Activated CD8-positive, alpha-beta T cell treated with anti-CD3 and anti-CD28 coated beads for 36 hours (primary cell): ENCODE results near the gene PPP2R2B. TPM values are rescaled to one million over a fixed set of nuclear protein-coding genes. Genes with fewer than 3 reads are reported as not detected.

Source experiments
- ATAC-seq: fragments of 200-7000 bp; cut with Tn5 transposase; one replicate; pipeline ENCODE4 v1.10.0; 2021; ENCODE audit warnings: mild to moderate bottlenecking, moderate library complexity
- CTCF ChIA-PET: fragments of 350-600 bp; sonication (Branson Sonifier 250); formaldehyde crosslinking; loops from one replicate; lab custom pipeline; 2021; ENCODE audit warnings: antibody characterized with exemption; lab: Charles Lee
- POLR2A ChIA-PET: fragments of 350-600 bp; sonication (Branson Sonifier 250); formaldehyde crosslinking; loops from one replicate; lab custom pipeline; 2021; ENCODE audit warnings: antibody characterized with exemption; lab: Charles Lee
- DNase-seq: peaks from one replicate; pipeline ENCODE4 v3.0.0-alpha.2; 2020
- H3K27ac Mint-ChIP-seq: one replicate; pipeline ENCODE4 v1.8.0; 2021; ENCODE audit warnings: mild to moderate bottlenecking, mixed read lengths
- H3K27me3 Mint-ChIP-seq: one replicate; pipeline ENCODE4 v1.8.0; 2021; ENCODE audit warnings: mixed read lengths
- H3K36me3 Mint-ChIP-seq: one replicate; pipeline ENCODE4 v1.8.0; 2021; ENCODE audit warnings: low read depth, mixed read lengths
- H3K4me1 Mint-ChIP-seq: one replicate; pipeline ENCODE4 v1.8.0; 2021; ENCODE audit warnings: low read depth, mixed read lengths
- H3K4me3 Mint-ChIP-seq: one replicate; pipeline ENCODE4 v1.8.0; 2021; ENCODE audit warnings: mild to moderate bottlenecking, moderate library complexity, mixed read lengths
- H3K9me3 Mint-ChIP-seq: one replicate; pipeline ENCODE4 v1.8.0; 2021; ENCODE audit warnings: mixed read lengths
- CTCF ChIP-seq: fragments of 200-600 bp; IDR thresholded peaks from one replicate; pipeline ENCODE4 v1.8.0; 2022; ENCODE audit warnings: antibody characterized with exemption, mild to moderate bottlenecking
- intact Hi-C: fragments of 100-400 bp; cut with micrococcal nuclease; formaldehyde crosslinking; loops from one replicate; pipeline ENCODE4 v1.10.0; 2022
- total RNA-seq, 2 experiments: library from RNA; stranded (reverse); gene quantifications; one replicate each; pipeline ENCODE4 v1.2.3, GENCODE V29; 2021

PPP2R2B gene
- total RNA-seq, 2 experiments from 2014 or later: 0.56 to 0.65 TPM

GRCh38 chr5:146813346-146814157 lies 65.0 kb downstream of the PPP2R2B start:
- no peak for DNase-seq
- Mint-ChIP-seq H3K4me3 (no peak overlapping the region), H3K27me3 (no peaks in the 10 kb centered on the region), H3K36me3 (no peaks in the 10 kb centered on the region), H3K9me3 (no peaks in the 10 kb centered on the region), H3K4me1 (peaks cover 10% of the 10 kb centered on the region), H3K27ac (no peak overlapping the region)
- no peak for ATAC-seq
- intact Hi-C loops: no loop called here
- ChIA-PET POLR2A (no interaction called here), CTCF (no interaction called here)
- no peak for TF ChIP-seq CTCF

GRCh38 chr5:146805081-146805480 lies 73.5 kb downstream of the PPP2R2B start:
- no peak for ATAC-seq
- intact Hi-C loops: no loop called here
- no peak for TF ChIP-seq CTCF
- ChIA-PET POLR2A (no interaction called here), CTCF (no interaction called here)
- H3K27me3 Mint-ChIP-seq: no peaks in the 10 kb centered on the region
- H3K4me3 Mint-ChIP-seq: no peak overlapping the region
- H3K36me3 Mint-ChIP-seq: no peaks in the 10 kb centered on the region
- no peak overlapping the region for H3K27ac Mint-ChIP-seq
- H3K9me3 Mint-ChIP-seq: no peaks in the 10 kb centered on the region
- H3K4me1 Mint-ChIP-seq: no peaks in the 10 kb centered on the region
- no peak for DNase-seq

- no peaks in the 10 kb centered on the region for H3K4me1 Mint-ChIP-seq
- no peak for TF ChIP-seq CTCF
- intact Hi-C loops: no loop called here
- no peak for ATAC-seq
- POLR2A ChIA-PET: interaction anchor here (1.3 kb wide), 1 partner anchor 16 kb away, joined by 3 read pairs; no protein-coding TSS in a partner anchor
- no peak for DNase-seq
- H3K27ac Mint-ChIP-seq: no peak overlapping the region
- CTCF ChIA-PET: interaction anchor here (1.3 to 2.0 kb wide), 2 partner anchors 22 to 162 kb away, joined by 3 to 6 read pairs; no protein-coding TSS in a partner anchor
- H3K27me3 Mint-ChIP-seq: no peaks in the 10 kb centered on the region
- H3K9me3 Mint-ChIP-seq: no peaks in the 10 kb centered on the region
- no peak overlapping the region for H3K4me3 Mint-ChIP-seq
- no peaks in the 10 kb centered on the region for H3K36me3 Mint-ChIP-seq
Measured at GRCh38 chr5:146802945-146803522, 75.5 kb downstream of the PPP2R2B start.

GRCh38 chr5:146799671-146800070 lies 78.9 kb downstream of the PPP2R2B start:
- ChIA-PET POLR2A (no interaction called here), CTCF (interaction anchor here (1.3 kb wide), 1 partner anchor 166 kb away, joined by 4 read pairs; no protein-coding TSS in a partner anchor)
- no peak for ATAC-seq
- no peaks in the 10 kb centered on the region for H3K36me3 Mint-ChIP-seq
- intact Hi-C loops: loop anchor here (10.0 kb wide), 1 partner anchor 75 kb away; the partner anchor contains the start of gene PPP2R2B
- H3K9me3 Mint-ChIP-seq: no peaks in the 10 kb centered on the region
- H3K4me1 Mint-ChIP-seq: peaks cover under 1% of the 10 kb centered on the region
- no peak overlapping the region for H3K4me3 Mint-ChIP-seq
- no peak for TF ChIP-seq CTCF
- no peaks in the 10 kb centered on the region for H3K27me3 Mint-ChIP-seq
- no peak for DNase-seq
- no peak overlapping the region for H3K27ac Mint-ChIP-seq

- no peaks in the 10 kb centered on the region for H3K36me3 Mint-ChIP-seq
- H3K4me1 Mint-ChIP-seq: peaks cover 5% of the 10 kb centered on the region
- no peak overlapping the region for H3K27ac Mint-ChIP-seq
- intact Hi-C loops: loop anchor here (10.0 kb wide), 1 partner anchor 76 kb away; the partner anchor contains the start of gene PPP2R2B
- DNase-seq (no peak), ATAC-seq (no peak)
- TF ChIP-seq CTCF: no peak
- ChIA-PET POLR2A (no interaction called here), CTCF (interaction anchor here (1.3 kb wide), 1 partner anchor 167 kb away, joined by 4 read pairs; no protein-coding TSS in a partner anchor)
- H3K9me3 Mint-ChIP-seq: no peaks in the 10 kb centered on the region
- no peaks in the 10 kb centered on the region for H3K27me3 Mint-ChIP-seq
- no peak overlapping the region for H3K4me3 Mint-ChIP-seq
Measured at GRCh38 chr5:146799231-146799630, 79.3 kb downstream of the PPP2R2B start.
